WI38 (cell line): Measurements from ENCODE around the gene EEF2K.
"Not testable (repeated sequence)": the region's sequence is repeated elsewhere in the genome, so short reads cannot be mapped to it uniquely, and the experiment has no call there.

Experiments used
- H3K4me3 ChIP-seq: 2 replicates; pipeline ENCODE4 v1.5.1; 2011; ENCODE audit warnings: low read depth, mild to moderate bottlenecking, control low read depth, low read length
- CTCF ChIP-seq: IDR thresholded peaks from 2 replicates; pipeline ENCODE4 v1.5.1; 2012; ENCODE audit warnings: low read depth, mild to moderate bottlenecking, control low read depth, low read length

Gene EEF2K

GRCh38 chr16:22165508-22166285 is 40.4 kb upstream of the EEF2K start:
- TF ChIP-seq CTCF, result no peak
- no peak overlapping the region for H3K4me3 ChIP-seq

- TF ChIP-seq CTCF, result no peak
- H3K4me3 ChIP-seq, result no peak overlapping the region
Measured at GRCh38 chr16:22171953-22172352, 34.1 kb upstream of the EEF2K start.

GRCh38 chr16:22172642-22173041 is 33.4 kb upstream of the EEF2K start:
- not testable (repeated sequence) for H3K4me3 ChIP-seq

- H3K4me3 ChIP-seq, result no peak overlapping the region
- TF ChIP-seq CTCF, result no peak
Measured at GRCh38 chr16:22174642-22175041, 31.4 kb upstream of the EEF2K start.

- H3K4me3 ChIP-seq, result no peak overlapping the region
- no peak for TF ChIP-seq CTCF
Measured at GRCh38 chr16:22177968-22178930, 27.8 kb upstream of the EEF2K start.

- TF ChIP-seq CTCF, result no peak
- no peak overlapping the region for H3K4me3 ChIP-seq
Measured at GRCh38 chr16:22181426-22181825, 24.7 kb upstream of the EEF2K start.

- TF ChIP-seq CTCF, result no peak
- H3K4me3 ChIP-seq, result no peak overlapping the region
Measured at GRCh38 chr16:22181843-22182242, 24.2 kb upstream of the EEF2K start.
